Lower lobe of right lung (tissue), 2 donors: ENCODE results near the gene UNC45A. TPM values are rescaled to one million over a fixed set of nuclear protein-coding genes. Genes with fewer than 3 reads are reported as not detected.

Experiments used
- ATAC-seq, 2 donors: fragments of 200-7000 bp; cut with Tn5 transposase; one replicate each; pipeline ENCODE4 v1.9.1; 2020 to 2022; ENCODE audit warnings: mild to moderate bottlenecking in 2 of 2, moderate library complexity in 2 of 2
- DNase-seq: peaks from one replicate; pipeline ENCODE4 v3.0.0-alpha.2; 2020
- H3K27ac ChIP-seq: fragments of 200-600 bp; one replicate; pipeline ENCODE4 v1.8.0; 2022
- H3K27me3 ChIP-seq: fragments of 200-600 bp; one replicate; pipeline ENCODE4 v1.8.0; 2022; ENCODE audit warnings: low read depth
- H3K36me3 ChIP-seq: fragments of 200-600 bp; one replicate; pipeline ENCODE4 v1.8.0; 2022; ENCODE audit warnings: mild to moderate bottlenecking
- H3K4me1 ChIP-seq: fragments of 200-600 bp; one replicate; pipeline ENCODE4 v1.8.0; 2022
- H3K4me3 ChIP-seq: fragments of 200-600 bp; one replicate; pipeline ENCODE4 v1.8.0; 2022; ENCODE audit warnings: mild to moderate bottlenecking
- H3K9me3 ChIP-seq: fragments of 200-600 bp; one replicate; pipeline ENCODE4 v1.8.0; 2022
- CTCF ChIP-seq: fragments of 200-600 bp; IDR thresholded peaks from one replicate; pipeline ENCODE4 v1.8.0; 2022; ENCODE audit warnings: antibody characterized with exemption, mild to moderate bottlenecking
- intact Hi-C: fragments of 100-400 bp; cut with DNase I; formaldehyde crosslinking; loops from one replicate; pipeline ENCODE4 v1.11.0; 2022
- total RNA-seq: library from RNA; stranded (reverse); fragmentation: NEBNext Ultra II Directional; extraction: Animal tissue kit (Norgen Biotek cat#: 25700); gene quantifications from one replicate; pipeline ENCODE4 v1.2.1, GENCODE V29; 2021
- donor health status: DM: no; HTN: yes; CAD: no; lungs with severe emphysema.

UNC45A gene
- total RNA-seq, 1 donor from 2014 or later: 50.4 TPM

GRCh38 chr15:90994059-90994416 is 59.0 kb downstream of the UNC45A start:
- H3K4me1 ChIP-seq: peaks cover 14% of the 10 kb centered on the region
- intact Hi-C loops: no loop called here
- ATAC-seq (peak; percentile 52 to 59), DNase-seq (peak; percentile 55)
- H3K9me3 ChIP-seq: no peaks in the 10 kb centered on the region
- peak overlapping the region; percentile 96 for H3K4me3 ChIP-seq
- peaks cover 14% of the 10 kb centered on the region for H3K36me3 ChIP-seq
- peak overlapping the region; percentile 90 for H3K27ac ChIP-seq
- H3K27me3 ChIP-seq: no peaks in the 10 kb centered on the region
- TF ChIP-seq CTCF: no peak

- Histone ChIP-seq H3K9me3 (no peaks in the 10 kb centered on the region), H3K27ac (peak within 1 kb of the TSS; percentile 90), H3K27me3 (no peaks in the 10 kb centered on the region), H3K4me3 (peak within 1 kb of the TSS; percentile 96), H3K4me1 (peaks cover 14% of the 10 kb centered on the region), H3K36me3 (peaks cover 20% of the 10 kb centered on the region)
- no peak for TF ChIP-seq CTCF
- intact Hi-C loops: no loop called here
- peak; percentile 99 for DNase-seq
- peak; percentile 100 for ATAC-seq
Measured at GRCh38 chr15:90994417-90995311, 59.6 kb downstream of the UNC45A start, which contains the start of gene PRC1. Gene PRC1, minus strand, starts transcription at chr15:90994535. Its CDS starts 118 bp downstream, at chr15:90994417.

GRCh38 chr15:90998737-90999136 is 63.7 kb downstream of the UNC45A start:
- Histone ChIP-seq H3K4me3 (no peak overlapping the region), H3K36me3 (peaks cover 60% of the 10 kb centered on the region), H3K4me1 (peaks cover 9% of the 10 kb centered on the region), H3K27me3 (no peaks in the 10 kb centered on the region), H3K27ac (no peak overlapping the region), H3K9me3 (no peaks in the 10 kb centered on the region)
- no peak for TF ChIP-seq CTCF
- ATAC-seq (no peak), DNase-seq (no peak)
- intact Hi-C loops: no loop called here

- H3K36me3 ChIP-seq: peaks cover 84% of the 10 kb centered on the region
- no peaks in the 10 kb centered on the region for H3K4me1 ChIP-seq
- no peaks in the 10 kb centered on the region for H3K27me3 ChIP-seq
- TF ChIP-seq CTCF: no peak
- no peaks in the 10 kb centered on the region for H3K9me3 ChIP-seq
- no peak for DNase-seq
- intact Hi-C loops: no loop called here
- H3K4me3 ChIP-seq: no peak overlapping the region
- H3K27ac ChIP-seq: no peak overlapping the region
- ATAC-seq: no peak
Measured at GRCh38 chr15:91001209-91001608, 66.1 kb downstream of the UNC45A start.

Other genes with a start within 250 kb of the UNC45A start
- gene BLM, start 217.9 kb upstream of the UNC45A start, total RNA-seq: 2.0 TPM
- 86.5 TPM for gene FURIN, start 66.7 kb upstream of the UNC45A start, total RNA-seq
- 51.0 TPM for gene FES, start 50.8 kb upstream of the UNC45A start, total RNA-seq
- gene MAN2A2, start 32.0 kb upstream of the UNC45A start, total RNA-seq: 96.9 TPM
- 16.0 TPM for gene HDDC3, start 2.7 kb upstream of the UNC45A start, total RNA-seq
- 10.3 TPM for gene RCCD1, start 19.6 kb downstream of the UNC45A start, total RNA-seq
- 6.7 TPM for gene PRC1, start 59.2 kb downstream of the UNC45A start, total RNA-seq
- gene VPS33B, start 87.3 kb downstream of the UNC45A start, total RNA-seq: 13.3 TPM
- 1.2 TPM for gene SV2B, start 165.0 kb downstream of the UNC45A start, total RNA-seq